A549 (cell line): ENCODE results near the gene MYEF2. TPM values are rescaled to one million over a fixed set of nuclear protein-coding genes. Genes with fewer than 3 reads are reported as not detected.

ENCODE experiments used
- ATAC-seq, 2 experiments: fragments of 200-7000 bp in 1 of 2; fragments of >200 bp in 1 of 2; cut with Nextera tagmentation in 1 of 2; cut with Tn5 transposase in 1 of 2; 3 replicates each; pipeline versions ENCODE4 v1.8.0 to v1.9.1; 2018 to 2020; ENCODE audit warnings: mild to moderate bottlenecking in 1 of 2, moderate library complexity in 1 of 2
- CTCF ChIA-PET: fragments of 300-600 bp; sonication (Branson Sonifier 250); formaldehyde crosslinking; extraction: SDS; loops from one replicate; lab custom pipeline; 2021; ENCODE audit warnings: antibody characterized with exemption, inconsistent platforms; lab: Yijun Ruan, JAX
- POLR2A ChIA-PET: fragments of 350-600 bp; formaldehyde crosslinking; extraction: SDS; loops from one replicate; lab custom pipeline; 2021; ENCODE audit warnings: antibody characterized with exemption, inconsistent platforms; lab: Yijun Ruan, JAX
- DNase-seq, 2 experiments: peaks; one replicate each; pipeline versions ENCODE4 v3.0.0 to v3.0.0-alpha.2; 2011 to 2016; ENCODE audit warnings: low read depth in 1 of 2, low spot score in 1 of 2
- FAIRE-seq: peaks from 2 replicates; lab custom pipeline; 2011; peaks lifted over from hg19 to GRCh38; lab: Jason Lieb, UNC
- H3K27ac ChIP-seq, 2 experiments: fragments of >200 bp; sonication (Bioruptor Twin); formaldehyde crosslinking; 3 replicates each; pipeline ENCODE4 v1.5.1; 2016 to 2017
- H3K4me1 ChIP-seq: fragments of >200 bp; sonication (Bioruptor Twin); formaldehyde crosslinking; 3 replicates; pipeline ENCODE4 v1.6.1; 2016
- H3K4me2 ChIP-seq: fragments of >200 bp; sonication (Bioruptor Twin); formaldehyde crosslinking; 3 replicates; pipeline ENCODE4 v1.6.1; 2016
- H3K4me3 ChIP-seq: fragments of >200 bp; sonication (Bioruptor Twin); formaldehyde crosslinking; 3 replicates; pipeline ENCODE4 v1.5.1; 2016
- H3K9me3 ChIP-seq: fragments of >200 bp; sonication (Bioruptor Twin); formaldehyde crosslinking; 3 replicates; pipeline ENCODE4 v1.6.1; 2016
- BHLHE40 ChIP-seq: IDR thresholded peaks from 2 replicates; pipeline ENCODE4 v1.6.1; 2012; ENCODE audit warnings: low read depth, low read length, inconsistent platforms
- CBX2 ChIP-seq: fragments of 200-600 bp; sonication (generic); IDR thresholded peaks from 2 replicates; pipeline ENCODE4 v1.6.1; 2016; ENCODE audit warnings: low read depth, mild to moderate bottlenecking, borderline replicate concordance
- CEBPB ChIP-seq, 2 experiments: fragments of >200 bp in 1 of 2; sonication (Bioruptor Twin) in 1 of 2; formaldehyde crosslinking in 1 of 2; IDR thresholded peaks; 2 replicates each; pipeline ENCODE4 v1.6.1; 2012 to 2016
- EP300 ChIP-seq, 2 experiments: fragments of >200 bp; sonication (Bioruptor Twin); formaldehyde crosslinking; IDR thresholded peaks; 2 replicates in 1 of 2; 3 replicates in 1 of 2; pipeline ENCODE4 v1.6.1; 2016 to 2017
- ESRRA ChIP-seq: fragments of 150-350 bp; IDR thresholded peaks from 2 replicates; pipeline ENCODE4 v1.6.1; 2014; ENCODE audit warnings: mild to moderate bottlenecking, low read length, borderline replicate concordance
- FOSL2 ChIP-seq, 2 experiments: fragments of 450-650 bp in 1 of 2; fragments of >200 bp in 1 of 2; sonication (Bioruptor Twin) in 1 of 2; formaldehyde crosslinking; IDR thresholded peaks; 2 replicates each; pipeline versions ENCODE4 v1.5.0 to v1.6.1; 2016 to 2020; ENCODE audit warnings: mild to moderate bottlenecking in 1 of 2, moderate library complexity in 1 of 2
- HOXB13 ChIP-seq: fragments of 250-450 bp; sonication (Bioruptor Pico); IDR thresholded peaks from 2 replicates; pipeline ENCODE4 v1.5.0; 2020; ENCODE audit warnings: low read depth, mild to moderate bottlenecking, moderate library complexity
- HOXB5 ChIP-seq: fragments of 250-450 bp; sonication (Bioruptor Pico); IDR thresholded peaks from 2 replicates; pipeline ENCODE4 v1.5.0; 2020; ENCODE audit warnings: mild to moderate bottlenecking, moderate library complexity
- JUN ChIP-seq, 2 experiments: fragments of >200 bp; sonication (Bioruptor Twin); formaldehyde crosslinking; IDR thresholded peaks; 2 replicates in 1 of 2; 3 replicates in 1 of 2; pipeline ENCODE4 v1.6.1; 2016 to 2017
- KDM1A ChIP-seq: fragments of 200-600 bp; sonication (generic); IDR thresholded peaks from 2 replicates; pipeline ENCODE4 v1.6.1; 2016; ENCODE audit warnings: low read depth, mild to moderate bottlenecking
- KDM5A ChIP-seq: fragments of 200-600 bp; sonication (generic); IDR thresholded peaks from 2 replicates; pipeline ENCODE4 v1.6.1; 2016; ENCODE audit warnings: antibody characterized with exemption, mild to moderate bottlenecking
- MAFK ChIP-seq: fragments of 450-650 bp; IDR thresholded peaks from 2 replicates; pipeline ENCODE4 v1.6.1; 2014; ENCODE audit not compliant: partially characterized antibody
- MAZ ChIP-seq: fragments of 150-350 bp; IDR thresholded peaks from 2 replicates; pipeline ENCODE4 v1.6.1; 2014; ENCODE audit warnings: antibody characterized with exemption, low read depth, low read length, borderline replicate concordance
- PHF8 ChIP-seq: fragments of 200-600 bp; sonication (generic); IDR thresholded peaks from 2 replicates; pipeline ENCODE4 v1.6.1; 2016; ENCODE audit warnings: low read depth, mild to moderate bottlenecking, antibody characterized with exemption, moderate library complexity, borderline replicate concordance
- POLR2AphosphoS2 ChIP-seq: conservative IDR thresholded peaks from 2 replicates; pipeline ENCODE4 v1.6.1; 2012; ENCODE audit warnings: low read length, improper control_type of control experiment, inconsistent platforms
- RCOR1 ChIP-seq: fragments of 150-350 bp; IDR thresholded peaks from 2 replicates; pipeline ENCODE4 v1.6.1; 2014; ENCODE audit warnings: antibody characterized with exemption, low read length, low read depth
- SREBF2 ChIP-seq: fragments of 450-650 bp; IDR thresholded peaks from 2 replicates; pipeline ENCODE4 v1.6.1; 2014; ENCODE audit warnings: mild to moderate bottlenecking, moderate library complexity
- TFCP2L1 ChIP-seq: fragments of 250-450 bp; sonication (Bioruptor Pico); IDR thresholded peaks from 2 replicates; pipeline ENCODE4 v1.5.0; 2021; ENCODE audit warnings: mild to moderate bottlenecking
- ZNF302 ChIP-seq: fragments of 250-450 bp; sonication (Bioruptor Pico); IDR thresholded peaks from 2 replicates; pipeline ENCODE4 v1.9.0; 2021; ENCODE audit warnings: inconsistent platforms, mild to moderate bottlenecking, moderate library complexity
- ZSCAN20 ChIP-seq: fragments of 250-450 bp; sonication (Bioruptor Pico); IDR thresholded peaks from 2 replicates; pipeline ENCODE4 v1.8.0; 2022; ENCODE audit warnings: mild to moderate bottlenecking, moderate library complexity
- WGBS: methylation state at CpG from one replicate; pipeline ENCODE4 v1.1.6; 2017; ENCODE audit errors: missing lambda C conversion rate; 5-methylcytosine and 5-hydroxymethylcytosine counted together
- polyA plus RNA-seq, 4 experiments: library from polyadenylated mRNA; depleted of rRNA in 3 of 4; stranded (reverse); fragments of >200 nt; fragmentation: RNase III in 1 of 4; extraction: RNeasy Plus Mini Kit Qiagen cat#74134 plus additional on column Dnase treatment in 1 of 4; gene quantifications; 2 replicates in 3 of 4; 3 replicates in 1 of 4; pipeline ENCODE4 v1.2.3, GENCODE V29; 2011 to 2017
- TF ChIP-seq, protein P1 (sequence below): fragments of 150-350 bp; IDR thresholded peaks from 2 replicates; pipeline ENCODE4 v1.6.1; 2014; ENCODE audit warnings: low read depth, mild to moderate bottlenecking, low read length
- TF ChIP-seq, protein P2 (sequence below): IDR thresholded peaks from 2 replicates; pipeline ENCODE4 v1.6.1; 2012; ENCODE audit warnings: low read depth, borderline replicate concordance
- TF ChIP-seq, protein P3 (sequence below): fragments of 250-450 bp; sonication (Bioruptor Pico); IDR thresholded peaks from 2 replicates; pipeline ENCODE4 v1.5.0; 2020; ENCODE audit warnings: low read depth, mild to moderate bottlenecking, moderate library complexity
- TF ChIP-seq, protein P4 (sequence below): IDR thresholded peaks from 2 replicates; pipeline ENCODE4 v1.6.1; 2012
- TF ChIP-seq, protein P5 (sequence below): fragments of 250-450 bp; sonication (Bioruptor Pico); IDR thresholded peaks from 2 replicates; pipeline ENCODE4 v1.5.0; 2021; ENCODE audit warnings: mild to moderate bottlenecking, moderate library complexity, borderline replicate concordance
- TF ChIP-seq, protein P6 (sequence below): fragments of 200-600 bp; sonication (generic); IDR thresholded peaks from 2 replicates; pipeline ENCODE4 v1.6.1; 2016; ENCODE audit warnings: antibody characterized with exemption, mild to moderate bottlenecking, moderate library complexity

The MYEF2 gene
- polyA plus RNA-seq, 2 of the 4 experiments (the other 2 are of a cell fraction) = 50.0 to 56.1 TPM

DNA sequence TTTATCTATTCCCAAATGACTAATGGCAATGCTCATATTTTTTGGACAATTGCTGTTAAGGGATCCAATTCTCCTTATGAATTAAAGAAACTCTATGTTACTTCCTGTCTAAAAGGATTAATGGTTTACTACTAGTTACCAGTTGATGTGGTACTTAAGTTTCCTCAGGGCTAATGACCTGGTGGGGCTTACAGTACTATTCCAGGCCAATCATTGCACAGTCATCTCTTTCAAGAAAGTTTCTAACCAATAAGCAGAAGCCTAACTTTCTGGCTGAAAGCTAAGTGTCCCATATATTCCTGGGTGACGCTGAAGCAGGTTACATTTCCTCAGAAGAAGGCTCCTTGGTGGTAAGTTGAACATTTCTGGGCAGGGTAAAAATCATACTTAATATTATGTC, 27.9 kb upstream of the MYEF2 start, which contains the start of gene SLC12A1:
Gene SLC12A1, plus strand, starts transcription at position 322 of the 400 bp plus-strand sequence. CDS start 1,418 bp downstream, outside the sequence.
- Histone ChIP-seq H3K4me2 (no peak within 1 kb of the TSS), H3K4me1 (no peaks in the 10 kb centered on the region), H3K27ac (no peak within 1 kb of the TSS), H3K9me3 (no peaks in the 10 kb centered on the region), H3K4me3 (no peak within 1 kb of the TSS)
- POLR2A ChIA-PET = no interaction called here
- CTCF ChIA-PET = no interaction called here
- WGBS = 50% methylated on average over 1 of the region's 1 CpG
- DNase-seq (no peak), FAIRE-seq (no peak), ATAC-seq (no peak)
- TF ChIP-seq HOXB13 (CRISPR knock-in tag) = no peak
- no peak for TF ChIP-seq POLR2AphosphoS2
- TF ChIP-seq TFCP2L1 (CRISPR knock-in tag) = no peak
- no peak for TF ChIP-seq RCOR1
- TF ChIP-seq JUN (IDR thresholded peaks at IDR 0.05) = no peak
- no peak for TF ChIP-seq MAZ
- no peak for TF ChIP-seq ZNF302
- no peak for TF ChIP-seq CBX2
- TF ChIP-seq, protein P1, sequence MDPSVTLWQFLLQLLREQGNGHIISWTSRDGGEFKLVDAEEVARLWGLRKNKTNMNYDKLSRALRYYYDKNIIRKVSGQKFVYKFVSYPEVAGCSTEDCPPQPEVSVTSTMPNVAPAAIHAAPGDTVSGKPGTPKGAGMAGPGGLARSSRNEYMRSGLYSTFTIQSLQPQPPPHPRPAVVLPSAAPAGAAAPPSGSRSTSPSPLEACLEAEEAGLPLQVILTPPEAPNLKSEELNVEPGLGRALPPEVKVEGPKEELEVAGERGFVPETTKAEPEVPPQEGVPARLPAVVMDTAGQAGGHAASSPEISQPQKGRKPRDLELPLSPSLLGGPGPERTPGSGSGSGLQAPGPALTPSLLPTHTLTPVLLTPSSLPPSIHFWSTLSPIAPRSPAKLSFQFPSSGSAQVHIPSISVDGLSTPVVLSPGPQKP = no peak
- no peak for TF ChIP-seq ZSCAN20 (CRISPR knock-in tag)
- no peak for TF ChIP-seq BHLHE40
- no peak for TF ChIP-seq CEBPB (IDR thresholded peaks at IDR 0.05)
- TF ChIP-seq, all 56 proteins: peak for 0

DNA sequence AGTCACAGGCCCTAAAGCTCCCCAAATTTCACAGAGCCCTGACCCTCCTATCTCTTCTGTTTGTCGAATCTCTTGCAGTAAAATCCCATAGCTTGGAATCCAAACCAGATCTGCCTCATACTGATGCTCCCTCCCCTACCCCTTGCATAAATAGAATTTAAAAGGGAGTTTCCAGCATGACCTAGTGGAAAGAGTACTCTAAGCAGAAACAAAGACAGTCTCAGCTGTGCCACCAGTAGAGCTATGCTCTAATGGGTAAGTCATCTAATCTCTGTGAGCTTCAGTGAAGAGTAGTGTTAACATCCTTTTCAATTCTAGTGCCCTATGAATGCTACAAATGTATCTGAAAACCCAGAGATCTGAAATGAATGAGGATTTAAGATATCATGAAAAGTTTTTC, 24.0 kb upstream of the MYEF2 start:
- FAIRE-seq = no peak
- DNase-seq = no peak
- no peaks in the 10 kb centered on the region for H3K9me3 ChIP-seq
- no peak overlapping the region for H3K4me3 ChIP-seq
- CTCF ChIA-PET = interaction anchor here (0.5 kb wide), 1 partner anchor 18 kb away, joined by 3 read pairs; no protein-coding TSS in a partner anchor
- TF ChIP-seq, protein P2, sequence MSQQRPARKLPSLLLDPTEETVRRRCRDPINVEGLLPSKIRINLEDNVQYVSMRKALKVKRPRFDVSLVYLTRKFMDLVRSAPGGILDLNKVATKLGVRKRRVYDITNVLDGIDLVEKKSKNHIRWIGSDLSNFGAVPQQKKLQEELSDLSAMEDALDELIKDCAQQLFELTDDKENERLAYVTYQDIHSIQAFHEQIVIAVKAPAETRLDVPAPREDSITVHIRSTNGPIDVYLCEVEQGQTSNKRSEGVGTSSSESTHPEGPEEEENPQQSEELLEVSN = no peak
- TF ChIP-seq PHF8 (no peak), KDM1A (no peak), HOXB5 (CRISPR knock-in tag) (no peak), MAFK (no peak), FOSL2 (IDR thresholded peaks at IDR 0.05) (no peak), FOSL2 (CRISPR knock-in tag; IDR thresholded peaks at IDR 0.05) (no peak), SREBF2 (no peak), EP300 (IDR thresholded peaks at IDR 0.05) (no peak), RCOR1 (no peak), ESRRA (no peak), KDM5A (no peak)
- TF ChIP-seq, protein P3, sequence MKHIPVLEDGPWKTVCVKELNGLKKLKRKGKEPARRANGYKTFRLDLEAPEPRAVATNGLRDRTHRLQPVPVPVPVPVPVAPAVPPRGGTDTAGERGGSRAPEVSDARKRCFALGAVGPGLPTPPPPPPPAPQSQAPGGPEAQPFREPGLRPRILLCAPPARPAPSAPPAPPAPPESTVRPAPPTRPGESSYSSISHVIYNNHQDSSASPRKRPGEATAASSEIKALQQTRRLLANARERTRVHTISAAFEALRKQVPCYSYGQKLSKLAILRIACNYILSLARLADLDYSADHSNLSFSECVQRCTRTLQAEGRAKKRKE = no peak
- TF ChIP-seq, protein P4, sequence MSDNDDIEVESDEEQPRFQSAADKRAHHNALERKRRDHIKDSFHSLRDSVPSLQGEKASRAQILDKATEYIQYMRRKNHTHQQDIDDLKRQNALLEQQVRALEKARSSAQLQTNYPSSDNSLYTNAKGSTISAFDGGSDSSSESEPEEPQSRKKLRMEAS = no peak
- TF ChIP-seq, protein P5, sequence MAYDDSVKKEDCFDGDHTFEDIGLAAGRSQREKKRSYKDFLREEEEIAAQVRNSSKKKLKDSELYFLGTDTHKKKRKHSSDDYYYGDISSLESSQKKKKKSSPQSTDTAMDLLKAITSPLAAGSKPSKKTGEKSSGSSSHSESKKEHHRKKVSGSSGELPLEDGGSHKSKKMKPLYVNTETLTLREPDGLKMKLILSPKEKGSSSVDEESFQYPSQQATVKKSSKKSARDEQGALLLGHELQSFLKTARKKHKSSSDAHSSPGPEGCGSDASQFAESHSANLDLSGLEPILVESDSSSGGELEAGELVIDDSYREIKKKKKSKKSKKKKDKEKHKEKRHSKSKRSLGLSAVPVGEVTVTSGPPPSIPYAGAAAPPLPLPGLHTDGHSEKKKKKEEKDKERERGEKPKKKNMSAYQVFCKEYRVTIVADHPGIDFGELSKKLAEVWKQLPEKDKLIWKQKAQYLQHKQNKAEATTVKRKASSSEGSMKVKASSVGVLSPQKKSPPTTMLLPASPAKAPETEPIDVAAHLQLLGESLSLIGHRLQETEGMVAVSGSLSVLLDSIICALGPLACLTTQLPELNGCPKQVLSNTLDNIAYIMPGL = no peak
- TF ChIP-seq, protein P6, sequence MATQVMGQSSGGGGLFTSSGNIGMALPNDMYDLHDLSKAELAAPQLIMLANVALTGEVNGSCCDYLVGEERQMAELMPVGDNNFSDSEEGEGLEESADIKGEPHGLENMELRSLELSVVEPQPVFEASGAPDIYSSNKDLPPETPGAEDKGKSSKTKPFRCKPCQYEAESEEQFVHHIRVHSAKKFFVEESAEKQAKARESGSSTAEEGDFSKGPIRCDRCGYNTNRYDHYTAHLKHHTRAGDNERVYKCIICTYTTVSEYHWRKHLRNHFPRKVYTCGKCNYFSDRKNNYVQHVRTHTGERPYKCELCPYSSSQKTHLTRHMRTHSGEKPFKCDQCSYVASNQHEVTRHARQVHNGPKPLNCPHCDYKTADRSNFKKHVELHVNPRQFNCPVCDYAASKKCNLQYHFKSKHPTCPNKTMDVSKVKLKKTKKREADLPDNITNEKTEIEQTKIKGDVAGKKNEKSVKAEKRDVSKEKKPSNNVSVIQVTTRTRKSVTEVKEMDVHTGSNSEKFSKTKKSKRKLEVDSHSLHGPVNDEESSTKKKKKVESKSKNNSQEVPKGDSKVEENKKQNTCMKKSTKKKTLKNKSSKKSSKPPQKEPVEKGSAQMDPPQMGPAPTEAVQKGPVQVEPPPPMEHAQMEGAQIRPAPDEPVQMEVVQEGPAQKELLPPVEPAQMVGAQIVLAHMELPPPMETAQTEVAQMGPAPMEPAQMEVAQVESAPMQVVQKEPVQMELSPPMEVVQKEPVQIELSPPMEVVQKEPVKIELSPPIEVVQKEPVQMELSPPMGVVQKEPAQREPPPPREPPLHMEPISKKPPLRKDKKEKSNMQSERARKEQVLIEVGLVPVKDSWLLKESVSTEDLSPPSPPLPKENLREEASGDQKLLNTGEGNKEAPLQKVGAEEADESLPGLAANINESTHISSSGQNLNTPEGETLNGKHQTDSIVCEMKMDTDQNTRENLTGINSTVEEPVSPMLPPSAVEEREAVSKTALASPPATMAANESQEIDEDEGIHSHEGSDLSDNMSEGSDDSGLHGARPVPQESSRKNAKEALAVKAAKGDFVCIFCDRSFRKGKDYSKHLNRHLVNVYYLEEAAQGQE = no peak
- TF ChIP-seq, all 56 proteins: peak for 0
- Histone ChIP-seq H3K4me1 (no peaks in the 10 kb centered on the region), H3K27ac (no peak overlapping the region), H3K4me2 (no peak overlapping the region)
- 0% methylated on average over 1 of the region's 1 CpG for WGBS
- no peak for ATAC-seq
- POLR2A ChIA-PET = no interaction called here
